ENCODE data around the gene BTN1A1. TPM values are rescaled to one million over a fixed set of nuclear protein-coding genes. Genes with fewer than 3 reads are reported as not detected.
A peak's percentile ranks its signal among the peaks of the same experiment; 100 is the strongest.

BTN1A1 gene
- total RNA-seq, 4 donors from 2014 or later: not detected

- ATAC-seq (ENCODE audit: low FRiP score) (no peak), DNase-seq (ENCODE audit: low spot score) (no peak)
- TF ChIP-seq, protein P1, sequence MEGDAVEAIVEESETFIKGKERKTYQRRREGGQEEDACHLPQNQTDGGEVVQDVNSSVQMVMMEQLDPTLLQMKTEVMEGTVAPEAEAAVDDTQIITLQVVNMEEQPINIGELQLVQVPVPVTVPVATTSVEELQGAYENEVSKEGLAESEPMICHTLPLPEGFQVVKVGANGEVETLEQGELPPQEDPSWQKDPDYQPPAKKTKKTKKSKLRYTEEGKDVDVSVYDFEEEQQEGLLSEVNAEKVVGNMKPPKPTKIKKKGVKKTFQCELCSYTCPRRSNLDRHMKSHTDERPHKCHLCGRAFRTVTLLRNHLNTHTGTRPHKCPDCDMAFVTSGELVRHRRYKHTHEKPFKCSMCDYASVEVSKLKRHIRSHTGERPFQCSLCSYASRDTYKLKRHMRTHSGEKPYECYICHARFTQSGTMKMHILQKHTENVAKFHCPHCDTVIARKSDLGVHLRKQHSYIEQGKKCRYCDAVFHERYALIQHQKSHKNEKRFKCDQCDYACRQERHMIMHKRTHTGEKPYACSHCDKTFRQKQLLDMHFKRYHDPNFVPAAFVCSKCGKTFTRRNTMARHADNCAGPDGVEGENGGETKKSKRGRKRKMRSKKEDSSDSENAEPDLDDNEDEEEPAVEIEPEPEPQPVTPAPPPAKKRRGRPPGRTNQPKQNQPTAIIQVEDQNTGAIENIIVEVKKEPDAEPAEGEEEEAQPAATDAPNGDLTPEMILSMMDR (IDR thresholded peaks at IDR 0.05): no peak
These were observed 28.1 kb upstream of the BTN1A1 start for GRCh38 chr6:26471970-26472369.

DNA sequence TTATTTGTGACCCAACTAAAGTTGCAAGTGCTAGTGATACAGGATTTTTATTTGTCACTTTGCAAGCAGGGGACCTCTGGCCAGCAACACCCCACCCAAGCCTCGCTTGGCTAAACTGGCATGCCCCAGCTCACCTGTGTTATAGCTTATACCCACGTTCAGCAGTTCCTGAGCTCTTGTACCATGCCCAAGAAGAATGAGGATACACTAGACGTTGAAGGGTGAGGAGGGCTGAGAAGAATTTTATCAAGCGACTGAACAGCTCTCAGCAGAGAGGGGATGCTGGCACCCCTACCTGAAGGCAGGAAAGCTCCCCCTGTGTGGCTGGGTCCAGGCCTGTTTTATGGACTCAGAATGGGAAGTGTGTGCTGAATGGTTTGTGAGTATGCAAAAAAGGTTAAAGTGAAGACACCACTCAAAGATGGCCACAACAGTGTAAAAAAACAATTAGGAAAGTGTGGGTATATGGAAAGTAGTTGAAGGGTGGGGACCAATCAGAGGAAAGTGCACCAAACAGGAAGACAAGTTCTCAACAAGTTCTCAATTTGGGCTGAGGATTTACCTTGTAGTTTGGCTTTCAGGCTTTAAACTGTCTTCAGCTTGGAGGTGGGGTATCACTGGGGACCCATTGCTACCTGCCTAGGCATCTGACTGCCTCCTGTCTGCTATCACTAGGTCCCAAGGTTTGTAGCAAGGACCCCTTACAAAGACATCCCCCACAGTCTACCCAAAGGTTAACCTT, 27.4 kb upstream of the BTN1A1 start:
- DNase-seq (ENCODE audit: low spot score) (no peak), ATAC-seq (ENCODE audit: low FRiP score) (no peak)
- TF ChIP-seq, protein P1 (IDR thresholded peaks at IDR 0.05): no peak

GRCh38 chr6:26473429-26473757, 26.7 kb upstream of the BTN1A1 start:
- TF ChIP-seq, protein P1 (IDR thresholded peaks at IDR 0.05): no peak
- DNase-seq (ENCODE audit: low spot score): no peak
- ATAC-seq (ENCODE audit: low FRiP score): no peak

- TF ChIP-seq, protein P1 (IDR thresholded peaks at IDR 0.05): no peak
- ATAC-seq (ENCODE audit: low FRiP score) (peak; percentile 98), DNase-seq (ENCODE audit: low spot score) (peak; percentile 77)
These were observed 26.2 kb upstream of the BTN1A1 start for GRCh38 chr6:26473758-26474438.

DNA sequence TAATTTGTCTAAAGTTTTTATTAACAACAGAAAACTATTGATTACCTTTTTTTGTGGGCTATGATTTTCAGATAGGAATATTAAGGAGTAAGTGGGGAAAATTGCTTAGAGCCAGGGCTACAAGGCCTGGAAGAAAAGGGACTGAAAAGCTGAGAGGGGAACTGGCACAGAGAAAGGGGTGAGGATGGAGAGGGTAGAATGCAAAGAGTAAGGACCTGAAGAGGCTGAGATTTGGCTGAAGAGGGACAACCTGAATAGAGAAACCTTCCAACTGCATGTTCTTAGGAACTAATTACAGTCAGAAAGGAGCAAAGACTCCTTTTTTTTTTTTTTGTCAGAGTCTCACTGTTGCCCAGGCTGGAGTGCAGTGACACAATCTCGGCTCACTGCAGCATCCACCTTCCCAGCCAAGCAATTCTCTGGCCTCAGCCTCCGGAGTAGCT, 25.6 kb upstream of the BTN1A1 start:
- ATAC-seq (ENCODE audit: low FRiP score): no peak
- TF ChIP-seq, protein P1 (IDR thresholded peaks at IDR 0.05): no peak
- no peak for DNase-seq (ENCODE audit: low spot score)

GRCh38 chr6:26475823-26476729, 24.0 kb upstream of the BTN1A1 start:
- TF ChIP-seq, protein P1 (IDR thresholded peaks at IDR 0.05): no peak
- DNase-seq (ENCODE audit: low spot score) (no peak), ATAC-seq (ENCODE audit: low FRiP score) (no peak)

Data from omental fat pad (tissue), 4 donors.